SJSA1 (cell line): ENCODE results near the gene SCARF2. TPM values are rescaled to one million over a fixed set of nuclear protein-coding genes. Genes with fewer than 3 reads are reported as not detected.
"Not testable (repeated sequence)": the region's sequence is repeated elsewhere in the genome, so short reads cannot be mapped to it uniquely, and the experiment has no call there.

Experiments used
- DNase-seq, 2 experiments: peaks; one replicate each; pipeline ENCODE4 v3.0.0-alpha.2; 2015 to 2020; ENCODE audit warnings: low spot score in 2 of 2, low read depth in 1 of 2
- H3K27ac ChIP-seq: fragments of 250-450 bp; sonication (Bioruptor Pico); 2 replicates; pipeline ENCODE4 v1.5.1; 2020; ENCODE audit warnings: mild to moderate bottlenecking, moderate library complexity
- H3K27me3 ChIP-seq: fragments of 250-450 bp; sonication (Bioruptor Pico); replicated peaks from 2 replicates; pipeline ENCODE4 v1.5.1; 2020; ENCODE audit warnings: mild to moderate bottlenecking, moderate library complexity
- H3K36me3 ChIP-seq: fragments of 250-450 bp; sonication (Bioruptor Pico); 2 replicates; pipeline ENCODE4 v1.5.1; 2020; ENCODE audit warnings: mild to moderate bottlenecking
- H3K4me1 ChIP-seq: fragments of 250-450 bp; sonication (Bioruptor Pico); replicated peaks from 2 replicates; pipeline ENCODE4 v1.6.1; 2021; ENCODE audit warnings: mild to moderate bottlenecking
- H3K4me3 ChIP-seq: fragments of 250-450 bp; sonication (Bioruptor Pico); 2 replicates; pipeline ENCODE4 v1.5.1; 2020; ENCODE audit warnings: mild to moderate bottlenecking
- H3K9me3 ChIP-seq: fragments of 250-450 bp; sonication (Bioruptor Pico); replicated peaks from 2 replicates; pipeline ENCODE4 v1.5.1; 2020; ENCODE audit warnings: mild to moderate bottlenecking
- total RNA-seq: library from RNA; depleted of rRNA; stranded (reverse); fragments of >200 nt; shearing (Covaris generic); gene quantifications from 2 replicates; pipeline ENCODE4 v1.2.3, GENCODE V29; 2014; rRNA removed

Gene SCARF2
- total RNA-seq, 1 experiment from 2014 or later: 50.5 TPM

DNA sequence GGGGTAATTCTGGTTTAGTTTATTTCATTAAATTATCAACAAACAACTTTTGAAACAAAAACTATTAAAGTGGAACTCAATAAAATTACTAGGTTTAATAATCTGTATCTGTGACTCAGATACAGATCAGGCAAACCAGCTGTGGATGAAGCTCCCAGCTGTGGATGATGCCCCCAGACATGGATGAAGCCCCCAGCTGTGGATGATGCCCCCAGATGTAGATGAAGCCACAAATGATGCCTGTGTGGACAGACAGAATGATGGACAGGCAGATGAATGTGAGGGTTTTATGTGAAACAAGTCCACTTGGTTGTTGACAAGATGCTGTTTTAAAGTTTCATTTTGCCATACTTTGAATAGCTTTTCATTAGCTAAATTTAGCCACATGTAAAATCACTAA lies 49.4 kb downstream of the SCARF2 start:
- Histone ChIP-seq H3K9me3 (no peaks in the 10 kb centered on the region; the same call in 1 of the 2 replicates), H3K27me3 (no peaks in the 10 kb centered on the region), H3K36me3 (no peaks in the 10 kb centered on the region), H3K27ac (no peak overlapping the region), H3K4me1 (no peaks in the 10 kb centered on the region; the same call in 1 of the 2 replicates), H3K4me3 (no peak overlapping the region)
- no peak for DNase-seq

DNA sequence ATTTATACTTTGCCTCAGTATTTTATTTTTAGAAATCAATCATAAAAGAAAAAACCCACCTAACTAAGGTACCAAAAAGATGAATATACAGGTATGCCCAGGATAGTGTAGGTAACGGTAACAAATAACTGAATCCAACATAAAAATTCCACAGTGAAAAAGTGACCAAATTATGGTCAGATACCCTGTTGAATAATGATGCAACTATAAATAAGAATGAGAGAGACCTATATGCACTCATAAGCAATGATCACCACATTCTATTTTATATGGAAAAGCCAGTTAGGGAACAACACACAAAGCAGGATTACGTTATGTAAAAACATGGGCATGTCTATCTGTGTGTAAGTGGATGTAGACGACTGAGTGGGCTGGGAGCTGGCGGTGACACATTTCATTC lies 50.7 kb downstream of the SCARF2 start:
- DNase-seq: no peak
- no peaks in the 10 kb centered on the region; the same call in 1 of the 2 replicates for H3K9me3 ChIP-seq
- H3K4me1 ChIP-seq: no peaks in the 10 kb centered on the region
- H3K4me3 ChIP-seq: no peak overlapping the region
- H3K27ac ChIP-seq: no peak overlapping the region
- H3K36me3 ChIP-seq: no peaks in the 10 kb centered on the region
- H3K27me3 ChIP-seq: no peaks in the 10 kb centered on the region

DNA sequence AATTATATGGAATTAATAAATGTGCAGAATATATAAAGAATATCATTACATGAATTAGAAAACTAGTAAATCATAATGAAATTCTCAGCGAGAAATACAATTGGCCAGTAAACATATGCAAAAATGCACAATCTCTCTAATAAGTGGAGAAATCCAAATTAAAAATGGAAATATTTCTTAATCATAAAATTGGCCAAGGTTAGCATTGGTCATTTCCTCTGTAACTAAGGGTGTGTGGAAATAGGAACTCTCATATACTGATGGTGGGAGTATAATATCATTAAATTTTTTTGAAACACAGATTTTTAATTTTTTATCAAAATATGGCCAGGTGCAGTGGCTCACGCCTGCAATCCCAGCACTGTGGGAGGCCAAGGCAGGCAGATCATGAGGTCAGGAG lies 51.3 kb downstream of the SCARF2 start:
- DNase-seq: no peak
- H3K36me3 ChIP-seq: no peaks in the 10 kb centered on the region
- H3K4me1 ChIP-seq: no peaks in the 10 kb centered on the region
- no peaks in the 10 kb centered on the region for H3K27me3 ChIP-seq
- no peaks in the 10 kb centered on the region; the same call in 1 of the 2 replicates for H3K9me3 ChIP-seq
- no peak overlapping the region for H3K27ac ChIP-seq
- H3K4me3 ChIP-seq: no peak overlapping the region

DNA sequence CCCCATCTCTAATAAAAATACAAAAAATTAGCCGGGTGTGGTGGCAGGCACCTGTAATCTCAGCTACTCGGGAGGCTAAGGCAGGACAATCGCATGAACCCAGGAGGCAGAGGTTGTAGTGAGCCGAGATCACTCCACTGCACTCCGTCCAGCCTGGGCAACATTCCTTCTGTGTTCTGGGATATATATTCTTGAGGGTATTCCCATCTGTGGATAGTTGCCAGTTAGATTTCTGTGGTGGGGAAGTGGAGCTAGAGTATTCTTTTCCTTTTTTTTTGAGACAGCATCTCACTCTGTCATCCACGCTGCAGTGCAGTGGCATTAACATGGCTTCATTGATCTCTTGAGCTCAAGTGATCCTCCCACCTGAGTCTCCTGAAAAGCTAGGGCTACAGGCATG lies 52.8 kb downstream of the SCARF2 start:
- Histone ChIP-seq H3K36me3 (no peaks in the 10 kb centered on the region), H3K27ac (no peak overlapping the region), H3K4me1 (no peaks in the 10 kb centered on the region), H3K9me3 (no peaks in the 10 kb centered on the region; the same call in 1 of the 2 replicates), H3K4me3 (no peak overlapping the region), H3K27me3 (no peaks in the 10 kb centered on the region)
- DNase-seq: no peak

DNA sequence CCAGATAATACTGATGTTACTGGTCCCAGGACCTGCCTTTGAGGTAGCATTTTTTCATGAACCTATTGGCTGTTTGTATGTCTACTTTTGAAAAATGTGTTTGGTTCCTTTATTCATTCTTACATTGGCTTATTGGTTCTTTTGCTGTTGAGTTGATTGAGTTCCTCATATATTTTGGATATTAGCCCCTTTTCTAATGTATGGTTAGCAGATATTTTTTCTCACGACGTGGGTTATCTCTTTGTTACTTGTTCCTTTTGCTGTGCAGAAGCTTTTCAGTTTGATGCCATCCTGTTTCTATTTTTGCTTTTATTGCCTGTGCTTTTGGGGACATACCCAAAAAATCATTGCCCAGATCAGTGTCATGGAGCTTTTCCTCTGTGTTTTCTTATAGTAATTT lies 53.5 kb downstream of the SCARF2 start:
- Histone ChIP-seq H3K9me3 (no peaks in the 10 kb centered on the region; the same call in 1 of the 2 replicates), H3K36me3 (no peaks in the 10 kb centered on the region), H3K4me1 (no peaks in the 10 kb centered on the region), H3K27ac (no peak overlapping the region), H3K27me3 (no peaks in the 10 kb centered on the region), H3K4me3 (no peak overlapping the region)
- DNase-seq: no peak

DNA sequence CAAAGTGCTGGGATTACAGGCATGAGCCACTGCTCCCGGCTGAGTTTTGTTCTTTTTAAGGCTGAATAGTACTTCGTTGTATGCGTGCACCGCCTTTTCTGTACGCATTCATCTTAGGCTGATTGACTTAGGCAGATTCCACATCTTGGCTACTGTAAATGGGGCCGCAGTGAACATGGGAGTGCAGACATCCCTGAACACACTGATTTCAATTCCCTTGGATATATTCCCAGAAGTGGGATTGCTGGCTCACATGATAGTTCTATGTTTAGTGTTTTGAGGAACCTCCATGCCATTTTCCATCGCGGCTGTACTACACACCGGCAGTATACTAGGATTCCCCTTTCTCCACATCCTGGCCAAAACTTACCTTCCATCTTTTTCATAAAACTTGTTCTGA lies 54.1 kb downstream of the SCARF2 start:
- no peak for DNase-seq
- no peaks in the 10 kb centered on the region for H3K36me3 ChIP-seq
- H3K27me3 ChIP-seq: no peaks in the 10 kb centered on the region

DNA sequence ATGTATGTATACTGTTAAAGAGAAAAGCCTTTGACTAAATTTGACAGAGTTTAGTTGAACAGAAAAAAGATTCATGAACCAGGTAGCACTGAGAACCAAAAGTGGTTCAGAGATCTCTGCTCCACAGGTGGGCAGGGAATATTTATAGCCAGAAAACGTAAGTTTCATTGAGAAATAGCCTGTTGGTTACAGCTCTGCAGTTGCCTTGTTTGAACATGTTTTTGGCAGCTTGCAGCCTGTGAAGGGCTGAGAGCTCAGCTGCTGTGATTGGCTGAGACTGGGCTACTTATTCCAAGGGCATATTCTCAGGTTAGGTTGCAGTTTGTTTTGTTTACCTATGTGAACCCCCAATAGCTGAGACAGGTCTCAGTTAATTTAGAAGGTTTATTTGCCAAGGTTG lies 57.1 kb downstream of the SCARF2 start:
- no peaks in the 10 kb centered on the region for H3K9me3 ChIP-seq
- H3K36me3 ChIP-seq: no peaks in the 10 kb centered on the region
- peak in 1 of 2 experiments; percentile 7 for DNase-seq
- no peaks in the 10 kb centered on the region for H3K27me3 ChIP-seq
- no peaks in the 10 kb centered on the region for H3K4me1 ChIP-seq
- no peak overlapping the region for H3K27ac ChIP-seq
- H3K4me3 ChIP-seq: no peak overlapping the region

More for the DNA sequence above, 54.1 kb downstream of the SCARF2 start:
- H3K27ac ChIP-seq: no peak overlapping the region
- H3K4me3 ChIP-seq: no peak overlapping the region
- H3K9me3 ChIP-seq: no peaks in the 10 kb centered on the region
- no peaks in the 10 kb centered on the region for H3K4me1 ChIP-seq

DNA sequence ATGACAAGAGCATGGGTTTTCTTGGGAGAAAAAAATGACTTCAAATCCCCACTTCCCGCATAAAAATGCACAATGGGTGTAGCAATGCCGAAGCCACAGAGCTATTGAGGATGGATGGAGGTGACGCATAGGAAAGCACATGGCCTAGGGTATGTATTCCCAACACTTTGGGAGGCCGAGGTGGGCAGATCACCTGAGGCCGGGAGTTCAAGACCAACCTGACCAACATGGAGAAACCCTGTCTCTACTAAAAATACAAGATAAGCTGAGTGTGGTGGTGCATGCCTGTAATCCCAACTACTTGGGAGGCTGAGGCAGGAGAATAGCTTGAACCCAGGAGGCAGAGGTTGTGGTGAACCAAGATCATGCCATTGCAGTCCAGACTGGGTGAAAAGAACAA lies 58.9 kb downstream of the SCARF2 start:
- peak in 1 of 2 experiments; percentile 12 for DNase-seq
- not testable (repeated sequence) for H3K27ac ChIP-seq, H3K27me3 ChIP-seq, H3K9me3 ChIP-seq, H3K4me3 ChIP-seq, H3K4me1 ChIP-seq, H3K36me3 ChIP-seq

DNA sequence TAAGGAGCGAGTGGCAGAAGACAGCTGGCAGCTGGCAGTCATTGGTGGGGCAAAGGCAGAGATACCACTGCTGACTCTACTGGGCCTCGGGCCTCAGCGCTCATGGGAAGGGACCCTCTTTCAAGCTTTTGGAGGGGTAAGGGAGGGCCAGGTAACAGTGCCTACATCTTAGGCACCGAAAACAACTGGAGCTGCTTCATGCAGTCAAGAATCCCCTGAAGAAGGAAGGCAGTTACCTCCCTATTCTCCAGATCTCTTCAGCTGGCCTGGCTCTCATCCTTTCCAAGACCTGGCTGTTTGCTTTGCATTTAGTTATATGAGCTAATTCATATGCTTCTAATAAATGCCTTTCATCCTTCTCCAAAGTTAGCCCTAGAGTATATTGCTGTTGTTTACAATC lies 59.5 kb downstream of the SCARF2 start:
- H3K4me1 ChIP-seq: no peaks in the 10 kb centered on the region
- DNase-seq: no peak
- no peaks in the 10 kb centered on the region for H3K27me3 ChIP-seq
- H3K9me3 ChIP-seq: no peaks in the 10 kb centered on the region
- H3K27ac ChIP-seq: no peak overlapping the region
- H3K36me3 ChIP-seq: no peaks in the 10 kb centered on the region
- H3K4me3 ChIP-seq: no peak overlapping the region

DNA sequence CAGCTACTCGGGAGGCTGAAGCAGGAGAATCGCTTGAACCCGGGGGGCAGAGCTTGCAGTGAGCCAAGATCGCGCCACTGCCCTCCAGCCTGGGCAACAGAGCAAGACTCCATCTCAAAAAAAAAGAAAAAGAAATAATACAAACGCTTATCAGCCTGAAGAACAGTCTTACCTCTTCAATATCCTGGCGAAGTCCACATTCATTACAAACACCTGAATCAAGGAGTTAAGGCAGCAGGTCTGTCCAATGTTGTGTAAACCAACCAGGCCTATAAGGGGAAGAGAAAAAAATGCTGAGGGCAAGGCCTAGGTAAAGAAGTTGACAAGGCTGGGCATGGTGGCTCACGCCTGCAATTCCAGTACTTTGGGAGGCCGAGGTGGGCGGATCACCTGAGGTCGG lies 60.6 kb downstream of the SCARF2 start:
- not testable (repeated sequence) for H3K4me3 ChIP-seq, H3K9me3 ChIP-seq, H3K27ac ChIP-seq, DNase-seq, H3K27me3 ChIP-seq, H3K36me3 ChIP-seq, H3K4me1 ChIP-seq

DNA sequence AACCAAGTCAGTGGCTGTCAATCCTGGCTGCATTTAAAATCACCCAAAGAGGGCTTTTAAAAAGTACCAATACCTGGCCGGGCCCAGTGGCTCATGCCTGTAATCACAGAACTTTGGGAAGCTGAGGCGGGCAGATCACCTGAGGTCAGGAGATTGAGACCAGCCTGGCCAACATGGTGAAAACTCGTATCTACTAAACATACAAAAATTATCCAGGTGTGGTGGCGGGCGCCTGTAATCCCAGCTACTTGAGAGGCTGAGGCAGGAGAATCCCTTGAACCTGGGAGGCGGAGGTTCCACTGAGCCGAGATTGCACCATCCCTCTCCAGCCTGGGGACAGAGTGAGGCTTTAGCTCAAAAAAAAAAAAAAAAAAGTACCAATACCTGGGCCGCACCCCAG lies 61.3 kb downstream of the SCARF2 start:
- DNase-seq, H3K4me1 ChIP-seq, H3K9me3 ChIP-seq, H3K27ac ChIP-seq, H3K36me3 ChIP-seq, H3K27me3 ChIP-seq, H3K4me3 ChIP-seq: not testable (repeated sequence)

Other genes with a start within 250 kb of the SCARF2 start
- gene RTN4R, start 169.5 kb downstream of the SCARF2 start, total RNA-seq: 0.05 TPM in 1 of 2 replicates, not detected in the other
- gene DGCR6L, start 117.8 kb downstream of the SCARF2 start, total RNA-seq: 93.1 and 101 TPM in 2 replicates
- 9.9 and 11.5 TPM in 2 replicates for gene ZNF74, start 43.7 kb downstream of the SCARF2 start, total RNA-seq
- 13.0 and 24.2 TPM in 2 replicates for gene KLHL22, start 58.0 kb upstream of the SCARF2 start, total RNA-seq
- gene MED15, start 69.8 kb upstream of the SCARF2 start, total RNA-seq: 17.7 and 40.2 TPM in 2 replicates